Smooth muscle cell (in vitro differentiated cells): ENCODE results near the gene EHHADH. TPM values are rescaled to one million over a fixed set of nuclear protein-coding genes. Genes with fewer than 3 reads are reported as not detected.

ENCODE experiments used
- DNase-seq: peaks from one replicate; lab custom pipeline; 2025; ENCODE audit not compliant: unreplicated experiment; lab: John Stamatoyannopoulos, UW
- H2AFZ ChIP-seq: fragments of 200-600 bp; sonication (generic); 2 replicates; pipeline ENCODE4 v1.6.0; 2016; ENCODE audit warnings: antibody characterized with exemption, low read depth, mild to moderate bottlenecking
- H3F3A ChIP-seq: fragments of 200-600 bp; sonication (generic); 2 replicates; pipeline ENCODE4 v1.6.0; 2017; ENCODE audit warnings: antibody characterized with exemption, low read depth
- H3K27ac ChIP-seq: fragments of 200-600 bp; sonication (generic); 2 replicates; pipeline ENCODE4 v1.5.1; 2016; ENCODE audit warnings: low read depth, mild to moderate bottlenecking
- H3K27me3 ChIP-seq: fragments of 200-600 bp; sonication (generic); 2 replicates; pipeline ENCODE4 v1.6.1; 2016; ENCODE audit warnings: low read depth, mild to moderate bottlenecking
- H3K36me3 ChIP-seq: fragments of 200-600 bp; sonication (generic); 2 replicates; pipeline ENCODE4 v1.5.1; 2016; ENCODE audit warnings: low read depth
- H3K4me1 ChIP-seq: fragments of 200-600 bp; sonication (generic); 2 replicates; pipeline ENCODE4 v1.5.1; 2016; ENCODE audit warnings: low read depth
- H3K4me2 ChIP-seq: fragments of 200-600 bp; sonication (generic); 2 replicates; pipeline ENCODE4 v1.6.0; 2016; ENCODE audit warnings: mild to moderate bottlenecking
- H3K4me3 ChIP-seq: fragments of 200-600 bp; sonication (generic); 2 replicates; pipeline ENCODE4 v1.5.1; 2016; ENCODE audit warnings: mild to moderate bottlenecking
- H3K79me2 ChIP-seq: fragments of 200-600 bp; sonication (generic); 2 replicates; pipeline ENCODE4 v1.6.0; 2016; ENCODE audit warnings: low read depth, mild to moderate bottlenecking
- H3K9ac ChIP-seq: fragments of 200-600 bp; sonication (generic); 2 replicates; pipeline ENCODE4 v1.6.0; 2016; ENCODE audit warnings: low read depth
- H3K9me3 ChIP-seq: fragments of 200-600 bp; sonication (generic); replicated peaks from 2 replicates; pipeline ENCODE4 v1.5.1; 2016; ENCODE audit warnings: low read depth
- H4K20me1 ChIP-seq: fragments of 200-600 bp; sonication (generic); 2 replicates; pipeline ENCODE4 v1.6.0; 2016; ENCODE audit warnings: low read depth
- CTCF ChIP-seq: fragments of 200-600 bp; sonication (generic); IDR thresholded peaks from 2 replicates; pipeline ENCODE4 v1.5.1; 2017; ENCODE audit warnings: borderline replicate concordance, mild to moderate bottlenecking, antibody characterized with exemption; ENCODE audit not compliant: insufficient read depth, poor library complexity, severe bottlenecking
- WGBS: methylation state at CpG from one replicate; pipeline ENCODE4 v1.1.7; 2016; ENCODE audit warnings: low lambda C conversion rate; 5-methylcytosine and 5-hydroxymethylcytosine counted together
- polyA plus RNA-seq: library from polyadenylated mRNA; unstranded; fragments of >200 nt; fragmentation: Nextera tagmentation; extraction: Ambion mirVana; gene quantifications from 2 replicates; pipeline ENCODE4 v1.2.1, GENCODE V29; 2016
- total RNA-seq: library from RNA; depleted of rRNA; stranded (reverse); fragments of >200 nt; gene quantifications from 2 replicates; pipeline ENCODE4 v1.2.3, GENCODE V29; 2014

Gene EHHADH
- total and polyA plus RNA-seq, 2 experiments from 2014 or later: 2.7 to 2.9 TPM

GRCh38 chr3:185176750-185177359 is 77.0 kb downstream of the EHHADH start:
- Histone ChIP-seq H3K27ac (no peak overlapping the region), H3K9me3 (no peaks in the 10 kb centered on the region), H3K4me3 (no peak overlapping the region), H3K4me2 (peak overlapping the region; percentile 57), H3K9ac (no peak overlapping the region), H3K4me1 (peaks cover 8% of the 10 kb centered on the region), H4K20me1 (no peaks in the 10 kb centered on the region), H3K36me3 (no peaks in the 10 kb centered on the region), H2AFZ (peak overlapping the region; percentile 99), H3K27me3 (peaks cover 15% of the 10 kb centered on the region), H3F3A (peaks cover 6% of the 10 kb centered on the region), H3K79me2 (no peaks in the 10 kb centered on the region)
- WGBS: 28% methylated on average over 10 of the region's 10 CpGs
- TF ChIP-seq CTCF: peak; percentile 77
- no peak for DNase-seq

DNA sequence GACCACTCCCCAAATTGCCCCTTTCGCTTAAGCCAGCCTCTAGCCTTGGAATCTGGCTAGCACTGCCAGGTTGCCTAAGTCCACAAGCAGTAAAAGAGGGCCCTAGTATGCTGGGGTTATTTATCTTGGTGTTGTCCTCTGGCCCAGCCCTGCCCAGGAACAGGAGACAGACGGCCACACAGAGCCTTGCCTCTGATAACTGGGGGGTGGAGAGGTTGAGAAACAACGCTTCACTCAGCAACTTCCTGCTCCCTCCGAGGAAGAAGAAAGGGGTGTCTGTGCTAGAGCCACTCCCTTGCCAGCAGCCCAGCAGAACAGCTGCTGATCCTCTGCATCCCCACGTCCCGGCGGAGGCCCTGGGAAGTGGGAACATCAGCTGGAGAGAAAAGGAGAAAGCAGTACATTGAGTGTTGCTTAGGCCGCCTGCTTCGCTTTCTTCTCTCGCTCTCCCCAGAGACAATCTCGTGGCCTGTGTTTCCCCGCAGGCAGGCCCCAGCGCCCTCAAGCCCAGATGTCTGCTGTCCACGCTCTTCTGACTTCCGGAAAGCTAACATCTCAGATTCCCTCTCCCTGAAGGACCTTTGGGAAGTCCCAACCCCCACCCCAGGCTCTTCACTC is 78.4 kb downstream of the EHHADH start:
- peak overlapping the region; percentile 65 for H3K4me2 ChIP-seq
- peaks cover 8% of the 10 kb centered on the region for H3K4me1 ChIP-seq
- H3K27ac ChIP-seq: peak overlapping the region; percentile 42

GRCh38 chr3:185172086-185173049 is 81.5 kb downstream of the EHHADH start:
- Histone ChIP-seq H4K20me1 (no peaks in the 10 kb centered on the region), H3K36me3 (no peaks in the 10 kb centered on the region), H3K4me1 (peaks cover 8% of the 10 kb centered on the region), H3K9me3 (no peaks in the 10 kb centered on the region), H3K27me3 (peaks cover under 1% of the 10 kb centered on the region), H3K9ac (no peak overlapping the region), H3K4me2 (no peak overlapping the region), H2AFZ (no peak overlapping the region), H3F3A (peaks cover 6% of the 10 kb centered on the region), H3K4me3 (no peak overlapping the region), H3K79me2 (no peaks in the 10 kb centered on the region), H3K27ac (no peak overlapping the region)
- DNase-seq: no peak
- TF ChIP-seq CTCF: no peak
- 84% methylated on average over 11 of the region's 11 CpGs for WGBS

More for the DNA sequence above, 78.4 kb downstream of the EHHADH start:
- H4K20me1 ChIP-seq: no peaks in the 10 kb centered on the region
- no peaks in the 10 kb centered on the region for H3K79me2 ChIP-seq
- WGBS: 28% methylated on average over 15 of the region's 15 CpGs
- no peak for TF ChIP-seq CTCF
- H3K36me3 ChIP-seq: no peaks in the 10 kb centered on the region
- H3K9me3 ChIP-seq: no peaks in the 10 kb centered on the region
- H2AFZ ChIP-seq: peak overlapping the region; percentile 99
- peak overlapping the region; percentile 18 for H3K4me3 ChIP-seq
- H3F3A ChIP-seq: peaks cover 6% of the 10 kb centered on the region
- peaks cover 12% of the 10 kb centered on the region for H3K27me3 ChIP-seq
- peak overlapping the region; percentile 16 for H3K9ac ChIP-seq
- DNase-seq: peak; percentile 11
